RWPE1 (cell line): ENCODE results near the gene PPP3R2.

Experiments used
- CTCF ChIA-PET: fragments of 350-600 bp; sonication (Branson Sonifier 250); formaldehyde crosslinking; extraction: SDS; loops from one replicate; lab custom pipeline; 2021; lab: Yijun Ruan, JAX
- POLR2A ChIA-PET: fragments of 400-600 bp; formaldehyde crosslinking; extraction: SDS; loops from one replicate; lab custom pipeline; 2020; ENCODE audit warnings: antibody characterized with exemption; ENCODE audit not compliant: low non-redundant PET; lab: Yijun Ruan, JAX
- DNase-seq: peaks from one replicate; pipeline ENCODE4 v3.0.0; 2012; ENCODE audit warnings: low spot score
- H3K27ac ChIP-seq: fragments of 450-650 bp; 2 replicates; pipeline ENCODE4 v1.5.1; 2017
- TF ChIP-seq, protein P1 (sequence below): fragments of 450-650 bp; conservative IDR thresholded peaks from 2 replicates; pipeline ENCODE4 v1.5.1; 2017; ENCODE audit warnings: low read depth, mild to moderate bottlenecking

PPP3R2 gene

DNA sequence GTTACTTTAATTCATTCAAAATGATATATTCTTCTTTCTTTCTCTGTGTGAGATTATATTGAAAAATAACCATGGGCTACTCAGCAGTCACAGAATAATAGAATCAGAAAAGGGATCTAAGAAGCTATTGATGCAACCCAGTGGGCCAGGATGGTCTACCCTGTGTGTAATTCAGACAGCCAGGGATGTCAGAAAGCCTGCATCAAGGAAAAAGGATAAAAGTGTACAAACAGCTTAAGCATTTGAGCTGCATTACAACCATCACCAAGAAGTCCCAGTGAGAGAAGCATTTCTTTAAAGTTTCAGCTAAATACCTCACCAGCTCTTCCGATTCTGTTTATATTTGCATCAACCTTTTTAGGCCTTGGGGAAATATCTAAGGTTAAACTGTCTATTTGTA lies 37.8 kb upstream of the PPP3R2 start:
- ChIA-PET CTCF (no interaction called here), POLR2A (no interaction called here)
- H3K27ac ChIP-seq = no peak overlapping the region
- DNase-seq = no peak
- TF ChIP-seq, protein P1, sequence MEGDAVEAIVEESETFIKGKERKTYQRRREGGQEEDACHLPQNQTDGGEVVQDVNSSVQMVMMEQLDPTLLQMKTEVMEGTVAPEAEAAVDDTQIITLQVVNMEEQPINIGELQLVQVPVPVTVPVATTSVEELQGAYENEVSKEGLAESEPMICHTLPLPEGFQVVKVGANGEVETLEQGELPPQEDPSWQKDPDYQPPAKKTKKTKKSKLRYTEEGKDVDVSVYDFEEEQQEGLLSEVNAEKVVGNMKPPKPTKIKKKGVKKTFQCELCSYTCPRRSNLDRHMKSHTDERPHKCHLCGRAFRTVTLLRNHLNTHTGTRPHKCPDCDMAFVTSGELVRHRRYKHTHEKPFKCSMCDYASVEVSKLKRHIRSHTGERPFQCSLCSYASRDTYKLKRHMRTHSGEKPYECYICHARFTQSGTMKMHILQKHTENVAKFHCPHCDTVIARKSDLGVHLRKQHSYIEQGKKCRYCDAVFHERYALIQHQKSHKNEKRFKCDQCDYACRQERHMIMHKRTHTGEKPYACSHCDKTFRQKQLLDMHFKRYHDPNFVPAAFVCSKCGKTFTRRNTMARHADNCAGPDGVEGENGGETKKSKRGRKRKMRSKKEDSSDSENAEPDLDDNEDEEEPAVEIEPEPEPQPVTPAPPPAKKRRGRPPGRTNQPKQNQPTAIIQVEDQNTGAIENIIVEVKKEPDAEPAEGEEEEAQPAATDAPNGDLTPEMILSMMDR = no peak

DNA sequence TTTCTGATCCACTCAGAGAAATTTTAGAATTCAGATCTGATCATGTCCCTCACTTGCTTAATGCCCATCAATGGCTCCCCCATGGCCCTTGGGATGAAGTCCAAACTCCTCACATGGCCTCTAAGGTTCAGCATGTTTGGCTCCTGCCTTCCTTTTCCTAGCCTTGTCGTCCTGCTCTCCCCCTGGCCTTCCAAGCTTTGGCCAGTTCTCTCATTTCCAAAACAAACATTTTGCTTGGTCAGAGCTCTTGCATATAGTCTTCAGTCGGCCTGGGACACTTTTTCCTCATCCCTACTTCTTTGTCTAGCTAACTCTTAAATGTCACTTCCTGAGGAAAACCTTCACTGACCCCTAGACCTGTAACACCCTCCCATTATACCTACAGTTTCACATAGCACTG lies 37.1 kb upstream of the PPP3R2 start:
- ChIA-PET POLR2A (no interaction called here), CTCF (no interaction called here)
- TF ChIP-seq, protein P1 = no peak
- no peak for DNase-seq
- no peak overlapping the region for H3K27ac ChIP-seq

DNA sequence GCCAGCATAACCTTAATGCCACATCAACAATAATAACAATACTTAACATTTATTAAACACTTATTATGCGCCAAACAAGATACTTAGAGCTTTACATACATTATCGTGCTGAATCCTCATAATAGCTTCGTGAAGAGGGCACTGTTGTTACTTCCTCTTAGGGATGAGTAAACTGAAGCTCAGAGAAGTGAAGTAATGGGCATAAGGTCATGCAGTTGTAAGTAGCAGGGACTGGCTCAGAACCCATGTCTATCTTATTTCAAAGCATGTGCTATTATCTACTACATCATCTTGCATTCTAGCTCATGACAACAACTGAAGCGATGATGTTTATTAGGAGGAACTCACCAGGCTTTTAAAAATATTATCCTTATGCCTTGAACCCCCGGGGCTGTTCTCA lies 34.9 kb upstream of the PPP3R2 start:
- H3K27ac ChIP-seq = no peak overlapping the region
- no peak for DNase-seq
- ChIA-PET CTCF (no interaction called here), POLR2A (no interaction called here)
- TF ChIP-seq, protein P1 = no peak

DNA sequence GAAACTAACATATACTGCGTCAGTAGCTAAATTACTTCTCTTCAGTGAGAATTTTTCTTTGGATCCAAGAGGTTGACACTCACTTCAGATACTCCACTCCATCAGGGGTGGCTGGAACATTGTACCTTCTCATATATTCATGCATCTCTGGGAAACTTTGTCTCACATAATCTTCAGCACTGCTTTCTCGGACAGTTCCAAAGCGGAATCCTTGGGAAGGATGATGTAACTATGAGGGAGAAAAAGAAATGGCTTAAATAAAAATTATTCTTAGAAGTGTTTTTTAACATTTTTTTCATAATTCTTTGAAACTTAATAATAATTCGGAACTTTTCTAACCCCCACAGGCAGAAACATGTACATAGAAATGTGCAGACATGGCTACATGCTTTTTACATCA lies 33.4 kb upstream of the PPP3R2 start:
- no peak overlapping the region for H3K27ac ChIP-seq
- CTCF ChIA-PET = no interaction called here
- POLR2A ChIA-PET = no interaction called here
- DNase-seq = peak; percentile 27
- TF ChIP-seq, protein P1 = no peak

- DNase-seq = no peak
- H3K27ac ChIP-seq = no peak overlapping the region
- TF ChIP-seq, protein P1 = no peak
- CTCF ChIA-PET = no interaction called here
- POLR2A ChIA-PET = no interaction called here
Observed at GRCh38 chr9:101626295-101626694, 31.5 kb upstream of the PPP3R2 start.

GRCh38 chr9:101625876-101626275 lies 31.1 kb upstream of the PPP3R2 start:
- ChIA-PET POLR2A (no interaction called here), CTCF (no interaction called here)
- TF ChIP-seq, protein P1 = no peak
- DNase-seq = no peak
- H3K27ac ChIP-seq = no peak overlapping the region

- no peak for DNase-seq
- POLR2A ChIA-PET = no interaction called here
- TF ChIP-seq, protein P1 = no peak
- CTCF ChIA-PET = interaction anchor here (0.8 kb wide), 1 partner anchor 87 kb away, joined by 3 read pairs; no protein-coding TSS in a partner anchor
- no peak overlapping the region for H3K27ac ChIP-seq
Observed at GRCh38 chr9:101620452-101620851, 25.7 kb upstream of the PPP3R2 start.
